Measurements from ENCODE around the gene RND3.

- TF ChIP-seq CTCF (IDR thresholded peaks at IDR 0.05): no peak
- TF ChIP-seq POLR2A (IDR thresholded peaks at IDR 0.05): no peak
These were observed 58.8 kb downstream of the RND3 start for GRCh38 chr2:150428641-150429040.
